Thyroid gland (tissue), 4 donors: ENCODE results near the gene HRH1. TPM values are rescaled to one million over a fixed set of nuclear protein-coding genes. Genes with fewer than 3 reads are reported as not detected.

Experiments used
- DNase-seq, 2 donors: peaks; one replicate each; pipeline ENCODE4 v3.0.0-alpha.2; 2019
- H3K27ac ChIP-seq, 3 donors: fragments of 200-600 bp; sonication (generic); 1 replicate in 2 of 3; 2 replicates in 1 of 3; pipeline ENCODE4 v1.5.1; 2016 to 2019; ENCODE audit warnings: mild to moderate bottlenecking in 1 of 3, moderate library complexity in 1 of 3
- H3K27me3 ChIP-seq: fragments of 200-600 bp; sonication (generic); one replicate; pipeline ENCODE4 v1.5.1; 2019
- H3K36me3 ChIP-seq, 2 donors: fragments of 200-600 bp; sonication (generic); one replicate each; pipeline ENCODE4 v1.5.1; 2016 to 2019
- H3K4me1 ChIP-seq, 2 donors: fragments of 200-600 bp; sonication (generic); one replicate each; pipeline ENCODE4 v1.5.1; 2017 to 2019
- H3K4me3 ChIP-seq, 3 donors: fragments of 200-600 bp; sonication (generic); replicated peaks in 1 of 3; 1 replicate in 2 of 3; 2 replicates in 1 of 3; pipeline ENCODE4 v1.5.1; 2016; ENCODE audit warnings: mild to moderate bottlenecking in 1 of 3
- H3K9me3 ChIP-seq: fragments of 200-600 bp; sonication (generic); one replicate; pipeline ENCODE4 v1.5.1; 2017
- CTCF ChIP-seq, 6 experiments: fragments of 200-600 bp in 3 of 6; fragments of 450-650 bp in 3 of 6; sonication (generic) in 3 of 6; IDR thresholded peaks; one replicate each; pipeline ENCODE4 v1.5.1; 2016 to 2019; ENCODE audit warnings: antibody characterized with exemption in 6 of 6, mild to moderate bottlenecking in 2 of 6, inconsistent platforms in 1 of 6, moderate library complexity in 1 of 6
- POLR2A ChIP-seq, 2 donors: fragments of 450-650 bp; IDR thresholded peaks; one replicate each; pipeline ENCODE4 v1.6.1; 2017; ENCODE audit warnings: antibody characterized with exemption in 2 of 2, mild to moderate bottlenecking in 2 of 2, moderate library complexity in 1 of 2
- WGBS, 2 donors: methylation state at CpG; one replicate each; pipeline ENCODE4 v1.1.5; 2017; 5-methylcytosine and 5-hydroxymethylcytosine counted together
- intact Hi-C: fragments of 100-400 bp; cut with DNase I; formaldehyde crosslinking; loops from one replicate; pipeline ENCODE4 v1.15.1; 2023
- total RNA-seq, 4 donors: library from RNA; depleted of rRNA; stranded (reverse); fragments of >200 nt; gene quantifications; one replicate each; pipeline ENCODE4 v1.2.3, GENCODE V29; 2016

HRH1 gene
- total RNA-seq, 4 donors from 2014 or later = 1.9 to 2.6 (median 2.4) TPM; not detected in 1

DNA sequence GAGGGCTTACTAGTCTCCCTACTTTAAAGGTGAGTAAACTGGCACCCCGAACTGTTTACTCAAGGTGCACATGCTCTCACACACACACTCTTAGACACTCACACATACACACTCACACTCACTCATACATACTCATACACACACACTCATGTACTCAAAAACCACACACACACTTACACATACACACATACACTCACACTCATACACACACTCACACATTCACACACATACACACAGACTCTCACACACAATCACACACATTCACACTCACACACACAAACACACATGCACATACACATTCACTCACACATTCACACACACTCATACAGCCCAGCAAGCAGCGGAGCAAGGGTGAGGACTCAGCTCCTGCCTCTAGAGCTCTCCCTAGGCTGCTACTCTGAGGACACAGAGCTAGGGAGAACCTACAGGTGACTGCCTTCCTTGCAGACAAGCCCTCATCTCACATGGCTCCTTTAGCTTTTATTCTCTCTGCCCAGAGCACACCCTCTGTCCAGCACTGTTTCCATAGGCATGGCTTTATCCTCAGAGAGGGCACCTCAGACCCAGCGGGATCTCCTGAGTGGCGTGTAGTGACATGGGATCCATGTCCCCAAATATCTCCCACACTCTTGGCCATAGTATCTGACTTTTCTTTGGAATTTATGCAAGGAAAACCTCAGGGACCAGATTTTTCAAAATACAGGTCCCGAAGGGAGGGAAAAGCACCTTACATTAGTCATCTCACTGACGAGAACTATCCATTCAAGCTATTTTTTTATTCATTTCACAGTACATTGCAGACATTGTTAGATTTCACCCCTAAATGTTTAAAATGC, 91.8 kb downstream of the HRH1 start:
- H3K4me3 ChIP-seq = no peak overlapping the region
- no peak overlapping the region for H3K27ac ChIP-seq
- H3K36me3 ChIP-seq = no peaks in the 10 kb centered on the region
- no peaks in the 10 kb centered on the region for H3K9me3 ChIP-seq
- intact Hi-C loops = no loop called here
- no peak for DNase-seq
- no peaks in the 10 kb centered on the region for H3K27me3 ChIP-seq
- WGBS, 2 donors = 82 to 83% methylated on average over 6 of the region's 6 CpGs
- TF ChIP-seq CTCF (IDR thresholded peaks at IDR 0.05) (no peak), POLR2A (IDR thresholded peaks at IDR 0.05) (no peak)
- H3K4me1 ChIP-seq = no peaks in the 10 kb centered on the region

GRCh38 chr3:11246663-11246970, 92.3 kb downstream of the HRH1 start:
- intact Hi-C loops = no loop called here
- 87 to 92% methylated on average over 2 of the region's 2 CpGs for whole genome bisulfite sequencing, 2 donors
- TF ChIP-seq POLR2A (IDR thresholded peaks at IDR 0.05) = no peak
- TF ChIP-seq CTCF (IDR thresholded peaks at IDR 0.05) = no peak

GRCh38 chr3:11247362-11247761, 93.1 kb downstream of the HRH1 start:
- H3K4me1 ChIP-seq = no peaks in the 10 kb centered on the region
- intact Hi-C loops = no loop called here
- H3K36me3 ChIP-seq = no peaks in the 10 kb centered on the region
- TF ChIP-seq CTCF (IDR thresholded peaks at IDR 0.05) = no peak
- TF ChIP-seq POLR2A (IDR thresholded peaks at IDR 0.05) = no peak
- 84 to 86% methylated on average over 8 of the region's 8 CpGs for WGBS, 2 donors
- H3K9me3 ChIP-seq = no peaks in the 10 kb centered on the region
- no peak for DNase-seq
- no peak overlapping the region for H3K27ac ChIP-seq
- H3K27me3 ChIP-seq = no peaks in the 10 kb centered on the region
- no peak overlapping the region for H3K4me3 ChIP-seq

More at GRCh38 chr3:11246663-11246970, 92.3 kb downstream of the HRH1 start:
- no peaks in the 10 kb centered on the region for H3K27me3 ChIP-seq
- no peak for DNase-seq
- H3K27ac ChIP-seq = no peak overlapping the region
- no peaks in the 10 kb centered on the region for H3K4me1 ChIP-seq
- H3K9me3 ChIP-seq = no peaks in the 10 kb centered on the region
- no peaks in the 10 kb centered on the region for H3K36me3 ChIP-seq
- no peak overlapping the region for H3K4me3 ChIP-seq

DNA sequence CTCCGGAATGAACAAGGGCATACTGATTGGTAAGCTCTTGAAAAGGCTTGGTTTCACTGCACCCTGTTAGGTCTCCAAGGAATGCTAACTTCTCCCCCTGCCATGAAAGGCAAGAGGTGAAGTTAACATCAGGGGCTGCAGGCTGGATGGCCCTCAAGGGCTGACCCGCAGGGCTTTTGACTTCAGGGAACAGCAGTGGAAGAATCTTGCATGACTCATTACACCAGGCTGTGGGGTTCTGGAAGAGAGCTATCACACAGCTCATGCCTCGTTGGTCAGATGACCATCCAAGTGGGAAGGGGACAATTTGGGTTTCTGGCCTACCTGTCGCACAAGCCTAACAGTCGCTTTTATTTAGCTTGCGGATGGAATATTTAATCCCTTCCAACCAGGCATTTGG, 94.3 kb downstream of the HRH1 start:
- 79 to 91% methylated on average over 6 of the region's 6 CpGs for WGBS, 2 donors

More for the DNA sequence above, 94.3 kb downstream of the HRH1 start:
- H3K4me3 ChIP-seq = no peak overlapping the region
- intact Hi-C loops = no loop called here
- TF ChIP-seq CTCF (IDR thresholded peaks at IDR 0.05) (no peak), POLR2A (IDR thresholded peaks at IDR 0.05) (no peak)
- no peaks in the 10 kb centered on the region for H3K27me3 ChIP-seq
- no peaks in the 10 kb centered on the region for H3K36me3 ChIP-seq
- H3K27ac ChIP-seq = no peak overlapping the region
- no peak for DNase-seq
- H3K4me1 ChIP-seq = no peaks in the 10 kb centered on the region
- H3K9me3 ChIP-seq = no peaks in the 10 kb centered on the region
